SW480 (cell line): ENCODE measurements around the gene ZZZ3.
"Not testable (repeated sequence)": the region's sequence is repeated elsewhere in the genome, so short reads cannot be mapped to it uniquely, and the experiment has no call there.

Experiments
- DNase-seq: peaks from one replicate; pipeline ENCODE4 v3.0.0-alpha.2; 2016; ENCODE audit warnings: low spot score

ZZZ3 gene

DNA sequence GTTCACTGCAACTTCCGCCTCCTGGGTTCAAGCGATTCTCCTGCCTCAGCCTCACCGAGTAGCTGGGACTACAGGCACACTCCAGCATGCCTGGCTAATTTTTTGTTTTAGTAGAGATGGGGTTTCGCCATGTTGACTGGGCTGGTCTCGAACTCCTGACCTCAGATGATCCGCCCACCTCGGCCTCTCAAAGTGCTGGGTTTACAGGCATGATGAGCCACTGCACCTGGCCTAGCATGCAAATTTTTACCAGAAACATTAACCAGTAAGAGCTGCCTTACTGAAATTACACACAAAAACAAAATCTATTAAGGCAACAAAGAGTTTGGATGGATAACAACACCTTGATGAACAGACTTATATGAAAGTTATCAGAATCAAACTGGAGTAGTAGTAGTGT is 12.1 kb downstream of the ZZZ3 start:
- no peak for DNase-seq

DNA sequence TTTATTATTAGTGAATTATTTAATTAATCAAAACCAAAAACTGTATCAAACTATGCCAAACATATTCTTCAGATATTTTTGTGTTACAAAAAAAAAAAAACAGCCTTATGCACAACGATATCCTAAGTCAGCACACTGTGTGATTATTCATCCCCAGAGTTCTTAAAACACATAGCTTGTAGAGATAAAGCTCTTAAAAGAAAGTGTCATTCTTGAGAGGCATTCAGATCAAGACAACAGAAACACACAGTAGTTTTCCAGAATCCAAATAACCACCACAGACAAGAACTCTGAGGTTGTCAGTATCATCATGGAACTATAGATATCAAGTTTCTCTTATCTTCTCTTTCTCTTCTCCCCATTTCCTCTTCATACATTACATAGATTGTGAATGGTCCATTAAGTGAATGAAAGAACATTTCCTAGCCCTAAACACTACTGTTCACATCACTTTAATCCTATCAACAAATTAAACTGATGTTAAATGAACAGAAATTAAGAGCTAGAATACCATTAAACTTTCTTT is 13.5 kb downstream of the ZZZ3 start:
- DNase-seq: no peak

- no peak for DNase-seq
Observed at GRCh38 chr1:77664939-77665516, 17.4 kb downstream of the ZZZ3 start.

- DNase-seq: no peak
Observed at GRCh38 chr1:77661696-77662095, 20.8 kb downstream of the ZZZ3 start.

DNA sequence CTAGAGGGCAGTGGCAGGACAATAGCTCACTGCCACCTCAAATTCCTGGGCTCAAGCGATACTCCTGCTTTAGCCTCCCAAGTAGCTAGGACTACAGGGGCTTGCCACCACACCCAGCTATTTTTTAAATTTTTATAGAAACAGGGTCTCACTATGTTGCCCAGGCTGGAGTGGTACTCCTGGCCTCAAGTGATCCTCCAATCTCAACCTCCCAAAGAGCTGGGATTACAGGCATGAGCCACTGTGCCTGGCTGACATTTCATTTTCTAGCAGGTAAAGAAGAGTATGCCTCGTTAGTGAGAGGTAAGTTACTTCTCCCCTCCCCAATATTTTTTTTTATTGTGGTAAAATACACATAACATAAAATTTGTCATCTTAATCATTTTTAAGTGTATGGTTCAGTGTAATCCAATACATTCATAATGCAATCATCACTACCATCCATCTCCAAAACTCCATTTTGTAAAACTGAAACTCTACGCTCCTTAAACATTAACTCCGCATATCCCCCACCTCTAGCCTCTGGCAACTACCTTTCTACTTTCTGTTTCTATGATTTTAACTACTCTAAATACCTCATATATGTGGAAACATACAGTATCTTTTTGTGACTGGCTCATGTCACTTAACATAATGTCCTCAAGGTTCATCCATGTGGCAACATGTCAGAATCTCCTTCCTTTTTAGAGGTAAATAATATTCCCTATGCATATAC is 22.4 kb downstream of the ZZZ3 start:
- DNase-seq: no peak

DNA sequence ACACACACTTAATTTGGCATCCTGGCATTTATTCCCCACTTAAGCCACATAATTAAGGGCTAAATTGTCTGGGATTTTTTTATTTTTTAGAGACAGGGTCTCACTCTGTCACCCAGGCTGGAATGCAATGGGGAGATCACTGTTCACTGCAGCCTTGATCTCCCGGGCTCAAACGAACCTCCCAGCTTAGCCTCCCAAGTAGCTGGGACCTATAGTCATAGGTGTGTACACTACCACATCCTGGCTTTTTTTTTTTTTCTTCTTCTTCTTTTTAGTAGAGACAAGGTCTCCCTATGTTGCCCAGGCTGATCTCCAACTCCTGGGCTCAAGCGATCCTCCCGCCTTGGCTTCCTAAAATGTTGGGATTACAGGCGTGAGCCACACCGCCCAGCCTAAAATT is 24.2 kb downstream of the ZZZ3 start:
- no peak for DNase-seq

- no peak for DNase-seq
Observed at GRCh38 chr1:77655431-77655974, 27.0 kb downstream of the ZZZ3 start.

DNA sequence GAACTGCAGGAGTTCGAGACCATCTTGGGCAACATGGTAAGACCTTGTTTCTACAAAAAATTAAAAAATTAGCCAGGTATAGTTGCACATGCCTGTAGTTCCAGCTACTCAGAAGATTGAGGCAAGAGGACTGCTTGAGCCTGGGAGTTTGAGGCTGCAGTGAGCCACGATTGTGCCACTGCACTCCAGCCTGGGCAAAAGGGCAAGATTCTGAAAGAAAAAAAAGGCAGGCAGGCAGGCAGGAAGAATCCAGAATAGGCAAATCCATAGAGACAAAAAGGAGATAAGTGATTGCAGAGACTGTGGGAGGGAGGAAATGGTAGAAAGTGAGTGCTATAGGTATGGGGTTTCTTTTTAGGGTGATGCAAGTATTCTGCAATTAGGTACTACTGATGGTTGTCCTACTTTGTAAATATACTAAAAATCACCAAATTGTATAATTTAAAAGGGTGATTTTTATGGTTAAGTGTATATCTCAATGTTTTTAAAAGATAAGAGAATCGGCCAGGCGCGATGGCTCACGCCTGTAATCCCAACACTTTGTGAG is 29.4 kb downstream of the ZZZ3 start:
- no peak for DNase-seq

DNA sequence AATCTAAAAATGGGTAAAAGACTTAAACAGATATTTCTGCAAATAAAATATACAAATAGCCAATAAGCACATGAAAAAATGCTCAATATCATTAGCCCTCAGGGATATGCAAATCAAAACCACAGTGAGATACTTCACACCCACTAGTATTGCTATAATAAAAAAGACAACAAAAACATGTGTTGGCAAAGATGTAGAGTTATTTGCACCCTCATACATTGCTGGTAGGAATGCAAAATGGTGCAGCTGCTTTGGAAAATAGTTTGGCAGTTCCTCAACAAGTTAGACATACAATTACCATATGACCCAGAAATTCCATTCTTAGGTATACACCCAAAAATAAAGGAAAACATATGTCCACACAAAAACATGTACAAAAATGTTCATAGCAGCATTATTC is 30.2 kb downstream of the ZZZ3 start:
- DNase-seq: no peak

GRCh38 chr1:77649127-77649526 is 33.3 kb downstream of the ZZZ3 start:
- no peak for DNase-seq

GRCh38 chr1:77646224-77646623 is 36.2 kb downstream of the ZZZ3 start:
- DNase-seq: not testable (repeated sequence)

DNA sequence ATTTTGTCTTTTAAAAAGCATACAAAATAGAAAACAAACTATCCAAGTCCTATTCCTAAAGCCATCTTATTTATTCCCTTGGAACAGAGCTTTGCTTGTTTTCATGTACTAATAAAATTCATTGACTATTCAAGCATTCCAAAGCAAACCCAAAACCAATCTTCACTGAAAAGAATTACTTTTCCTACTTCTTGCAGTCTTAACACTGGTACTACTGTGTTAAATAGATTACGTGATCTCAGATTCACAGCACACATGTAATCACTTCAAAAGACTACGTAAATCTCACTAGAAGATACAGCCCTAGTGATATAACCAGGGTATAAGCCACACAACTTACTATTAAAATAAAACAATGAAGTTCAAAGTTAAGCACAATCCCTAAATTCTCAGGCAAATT is 39.0 kb downstream of the ZZZ3 start:
- no peak for DNase-seq

GRCh38 chr1:77642941-77643340 is 39.5 kb downstream of the ZZZ3 start:
- no peak for DNase-seq

DNA sequence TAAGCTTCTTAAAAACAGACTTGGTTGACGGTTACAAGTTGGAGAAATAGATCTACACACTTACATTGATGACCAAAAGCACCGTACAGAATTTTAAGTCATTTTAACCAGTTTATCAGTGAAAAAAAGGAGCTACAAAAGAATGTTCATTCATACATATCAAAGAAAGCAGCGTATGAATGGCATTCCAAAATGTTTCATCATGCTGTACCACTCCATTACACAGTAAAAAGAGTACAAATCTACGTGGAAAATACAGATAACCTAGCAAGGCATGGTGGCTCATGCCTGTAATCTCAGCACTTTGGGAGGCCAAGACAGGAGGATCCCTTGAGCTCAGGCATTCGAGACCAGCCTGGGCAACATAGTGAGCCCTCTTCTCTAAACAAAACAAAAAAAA is 40.3 kb downstream of the ZZZ3 start:
- DNase-seq: no peak

- no peak for DNase-seq
Observed at GRCh38 chr1:77639557-77640069, 42.8 kb downstream of the ZZZ3 start.

DNA sequence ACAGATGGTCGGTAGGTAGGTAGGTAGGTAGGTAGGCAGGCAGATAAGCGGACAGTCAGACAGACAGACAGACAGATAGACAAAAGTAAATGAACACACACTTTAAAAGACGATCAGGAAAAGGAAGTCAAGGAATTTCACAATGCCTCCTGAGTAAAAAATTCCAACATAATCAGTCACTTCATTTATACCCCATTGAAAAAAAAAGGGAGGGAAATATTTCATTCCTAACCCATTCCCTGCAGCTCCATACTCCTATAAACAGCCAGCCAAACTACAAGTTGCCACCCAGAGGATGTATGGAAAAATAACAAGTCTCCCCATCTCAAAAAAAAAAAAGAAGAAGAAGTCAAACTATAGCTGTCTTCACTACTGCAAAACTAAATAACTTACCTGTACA is 43.4 kb downstream of the ZZZ3 start:
- no peak for DNase-seq

GRCh38 chr1:77636864-77637263 is 45.6 kb downstream of the ZZZ3 start:
- DNase-seq: no peak
